ENCODE results near the gene CACYBP.
A peak's percentile ranks its signal among the peaks of the same experiment; 100 is the strongest.

Gene CACYBP, protein sequence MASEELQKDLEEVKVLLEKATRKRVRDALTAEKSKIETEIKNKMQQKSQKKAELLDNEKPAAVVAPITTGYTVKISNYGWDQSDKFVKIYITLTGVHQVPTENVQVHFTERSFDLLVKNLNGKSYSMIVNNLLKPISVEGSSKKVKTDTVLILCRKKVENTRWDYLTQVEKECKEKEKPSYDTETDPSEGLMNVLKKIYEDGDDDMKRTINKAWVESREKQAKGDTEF

GRCh38 chr1:174999936-175000696, at the start of gene CACYBP:
Gene CACYBP (plus strand): TSS chr1:174999947. CDS start chr1:175000181, 234 bp downstream.
- DNase-seq, result peak; percentile 40

GRCh38 chr1:174953285-174954072, 46.3 kb upstream of the CACYBP start:
- no peak for DNase-seq

DNA sequence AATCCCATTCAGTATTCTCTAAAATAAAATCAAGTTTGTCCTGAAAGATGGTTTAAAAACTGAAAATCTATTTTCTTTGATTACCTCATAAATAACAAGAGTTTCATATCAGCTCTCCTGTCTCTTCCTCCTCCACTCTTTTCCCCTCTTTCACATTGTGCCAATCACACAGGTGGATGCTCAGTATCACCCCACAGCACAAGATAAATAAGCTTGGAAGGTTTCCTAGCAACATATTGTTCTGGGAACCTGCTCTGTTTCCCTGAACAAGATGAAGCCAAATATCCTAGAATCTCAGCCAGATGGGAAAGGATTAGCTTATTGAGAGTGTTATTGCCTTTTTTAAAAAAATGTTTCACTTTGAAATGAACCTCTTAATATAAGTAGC, 45.7 kb upstream of the CACYBP start:
- no peak for DNase-seq

GRCh38 chr1:174954671-174955669, 44.8 kb upstream of the CACYBP start:
- DNase-seq, result no peak

DNA sequence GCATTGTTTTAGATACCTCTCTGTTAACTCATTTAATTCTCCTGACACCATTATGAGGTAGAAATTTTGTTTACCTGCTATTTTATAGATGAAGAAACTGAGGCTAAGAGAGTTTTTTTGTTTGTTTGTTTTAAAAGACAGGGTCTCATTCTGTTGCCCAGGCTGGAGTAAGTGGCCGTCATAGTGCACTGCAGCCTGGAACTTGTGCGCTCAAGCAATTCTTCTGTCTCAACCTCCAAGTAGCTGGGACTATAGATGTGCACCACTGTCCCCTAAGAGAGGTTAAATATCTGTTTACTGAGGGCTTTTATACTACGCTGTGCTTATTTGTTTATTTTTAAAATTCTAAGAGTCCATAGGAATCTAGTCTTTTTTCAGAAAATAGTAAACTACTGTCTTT, 43.7 kb upstream of the CACYBP start:
- DNase-seq, result no peak

DNA sequence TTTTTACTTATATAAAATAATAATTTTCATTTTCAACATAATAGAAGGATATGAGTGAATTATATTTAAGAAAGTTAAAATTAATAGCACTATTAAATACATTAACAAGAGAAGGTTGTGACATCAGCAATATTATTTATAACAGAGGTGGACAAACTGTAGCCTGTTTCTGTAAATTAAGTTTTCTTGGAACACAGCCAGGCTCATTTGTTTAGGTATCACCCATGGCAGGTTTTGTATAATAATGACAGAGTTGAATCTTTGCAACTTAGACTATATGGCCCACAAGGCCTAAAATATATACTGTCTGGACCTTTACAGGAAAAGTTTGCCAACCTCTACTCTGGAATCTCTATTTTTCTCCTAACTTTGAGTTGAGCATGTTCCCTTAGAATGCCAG, 42.8 kb upstream of the CACYBP start:
- no peak for DNase-seq

GRCh38 chr1:174957829-174958228, 41.9 kb upstream of the CACYBP start:
- DNase-seq, result no peak

DNA sequence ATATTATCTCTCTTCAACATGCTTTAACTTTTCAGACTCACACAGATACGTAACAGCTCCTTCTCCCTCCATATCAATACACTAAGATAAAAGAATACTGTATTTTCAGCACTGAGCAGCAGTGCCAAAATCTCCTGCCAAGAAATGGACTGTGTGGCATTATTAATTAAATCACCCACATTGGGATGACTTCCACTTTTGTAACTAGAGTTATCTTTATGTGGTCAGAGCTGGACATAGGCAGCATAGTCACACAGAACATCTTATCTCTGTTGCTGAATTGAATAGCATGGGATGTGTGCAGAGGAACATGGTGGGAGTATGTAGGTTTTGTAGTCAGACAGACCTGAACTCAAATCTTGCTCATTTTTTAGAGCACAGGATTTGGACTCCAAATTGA, 41.4 kb upstream of the CACYBP start:
- DNase-seq, result no peak

DNA sequence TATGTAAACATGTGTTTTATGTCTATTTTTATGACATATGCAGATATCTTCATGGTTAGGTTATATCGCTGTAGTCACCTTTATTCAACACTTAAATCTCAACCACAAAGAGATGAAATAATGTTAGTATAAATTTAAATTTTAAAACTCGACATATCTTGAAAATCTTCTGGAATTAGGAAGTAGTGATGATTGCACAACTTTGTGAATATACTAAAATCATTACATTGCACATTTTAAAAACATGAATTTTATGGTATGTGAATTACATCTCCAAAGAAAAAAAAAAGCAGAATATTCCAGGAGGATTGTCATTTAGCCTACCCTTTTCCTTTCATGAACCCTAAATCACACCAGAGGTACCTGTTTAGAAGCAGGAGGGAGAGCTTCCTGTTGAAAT, 39.4 kb upstream of the CACYBP start:
- DNase-seq, result no peak

- DNase-seq, result no peak
Measured at GRCh38 chr1:174963529-174964125, 36.1 kb upstream of the CACYBP start.

- DNase-seq, result no peak
Measured at GRCh38 chr1:174964261-174964971, 35.3 kb upstream of the CACYBP start.

- DNase-seq, result no peak
Measured at GRCh38 chr1:174964972-174965361, 34.8 kb upstream of the CACYBP start.

DNA sequence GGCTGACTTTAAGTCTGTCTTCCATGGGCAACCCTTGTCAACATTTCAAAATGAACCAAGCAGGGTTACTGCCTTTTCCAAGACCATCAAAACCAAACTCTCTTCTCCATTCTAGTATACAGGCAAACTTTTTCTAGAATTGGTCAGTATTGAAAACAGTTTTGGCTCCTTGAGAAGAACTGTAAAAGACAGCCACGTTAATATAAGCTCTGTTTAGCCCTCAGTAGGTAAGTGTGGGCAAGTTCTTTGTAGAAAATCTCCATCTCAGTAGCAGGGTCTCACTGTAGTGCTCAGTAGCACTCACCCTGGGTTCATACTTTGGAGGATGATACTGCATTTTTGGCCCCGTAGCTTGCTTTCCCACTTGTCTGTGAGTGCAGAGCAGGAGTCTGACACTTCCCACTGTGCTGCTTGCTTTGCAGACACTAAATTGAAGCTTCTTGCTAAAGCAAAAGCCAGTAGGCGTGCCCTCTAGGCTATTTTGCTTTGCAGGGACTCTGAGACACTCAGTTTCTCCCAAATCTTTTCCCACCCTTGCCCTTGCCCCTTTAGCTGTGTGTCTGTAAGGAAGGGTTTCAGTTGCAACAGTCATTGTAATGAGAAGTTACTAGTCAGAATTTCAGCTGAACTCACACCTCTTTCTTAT, 34.3 kb upstream of the CACYBP start:
- DNase-seq, result no peak

DNA sequence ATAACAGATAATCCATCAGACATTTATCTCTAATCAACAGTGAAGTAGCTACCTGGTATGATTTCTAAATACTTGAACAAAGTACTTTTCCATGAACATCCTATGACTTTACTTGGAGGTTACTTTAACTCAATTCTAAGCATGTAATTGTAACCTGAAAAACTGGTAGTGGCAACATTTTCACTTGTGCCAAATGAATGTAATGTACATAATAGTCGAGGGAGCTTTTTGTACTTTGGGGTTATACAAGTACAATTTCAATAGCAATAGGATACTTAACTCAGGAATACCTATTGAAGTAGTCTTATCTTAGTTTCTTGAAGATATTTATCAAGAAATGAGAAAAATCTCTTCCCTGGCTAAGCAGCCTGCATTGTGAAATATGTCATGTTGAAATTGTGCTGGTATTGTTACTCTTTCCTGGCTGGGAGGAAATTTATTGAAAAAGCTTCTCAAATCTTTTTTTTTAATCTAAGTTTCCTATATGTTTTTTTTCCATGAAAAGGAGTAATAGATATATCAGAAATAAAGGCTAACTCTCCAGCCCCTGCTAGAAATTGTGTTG, 33.7 kb upstream of the CACYBP start:
- DNase-seq, result no peak

- no peak for DNase-seq
Measured at GRCh38 chr1:174967845-174968705, 31.7 kb upstream of the CACYBP start.

GRCh38 chr1:174968750-174969244, 30.9 kb upstream of the CACYBP start:
- no peak for DNase-seq

GRCh38 chr1:174969977-174970376, 29.8 kb upstream of the CACYBP start:
- no peak for DNase-seq

DNA sequence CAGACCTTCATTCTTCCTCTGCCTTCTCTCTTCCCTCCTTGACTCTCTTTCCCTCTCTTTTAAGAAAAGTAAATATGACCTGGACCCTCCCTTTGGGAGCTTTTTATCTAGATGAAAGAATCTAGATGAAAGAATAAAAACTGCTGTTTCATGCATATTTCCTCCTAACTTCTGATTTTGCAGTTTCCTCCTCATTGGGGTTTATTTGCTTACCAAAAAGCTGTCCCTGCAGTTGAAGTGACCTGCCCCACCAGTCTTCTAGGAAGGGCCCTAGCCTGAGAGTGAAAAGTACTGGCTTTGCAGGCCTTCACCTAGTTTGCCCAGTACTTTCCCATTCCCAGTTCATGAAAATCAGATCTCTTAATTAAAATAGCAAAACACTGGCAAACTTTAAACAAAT, 28.3 kb upstream of the CACYBP start:
- DNase-seq, result no peak

GRCh38 chr1:174971902-174972301, 27.8 kb upstream of the CACYBP start:
- no peak for DNase-seq

Measured in stimulated activated CD4-positive, alpha-beta T cell treated with anti-CD3 and anti-CD28 coated beads, Interleukin-4, amount 100 ng/mL, for 1 hour (primary cell).